Measurements from ENCODE around the gene SDR42E1. TPM values are rescaled to one million over a fixed set of nuclear protein-coding genes. Genes with fewer than 3 reads are reported as not detected.

SDR42E1 gene
- total and polyA plus RNA-seq, 2 of the 4 experiments (the other 2 are of a cell fraction): 0.44 to 0.72 TPM

GRCh38 chr16:81939164-81940056 is 71.9 kb downstream of the SDR42E1 start:
- no peaks in the 10 kb centered on the region for H4K20me1 ChIP-seq (ENCODE audit: insufficient read depth, low read length)
- no peak overlapping the region for H3K4me2 ChIP-seq (ENCODE audit: low read depth, low read length)
- H2BK15ac ChIP-seq (ENCODE audit: low read depth, low read length): no peak overlapping the region
- H3K18ac ChIP-seq (ENCODE audit: low read depth, low read length): no peak overlapping the region
- intact Hi-C loops (cut with micrococcal nuclease) (loop anchor here (1.0 to 5.0 kb wide), 3 partner anchors 291 to 518 kb away; no protein-coding TSS in a partner anchor), in situ Hi-C loops (cut with MboI; ENCODE audit: low sequenced_read_pairs) (loop anchor here (5.0 kb wide), 1 partner anchor 288 kb away; no protein-coding TSS in a partner anchor), dilution Hi-C loops (cut with HindIII; ENCODE audit: low sequenced_read_pairs, unreplicated experiment) (no loop called here)
- ChIA-PET POLR2A (ENCODE audit: unreplicated experiment) (no interaction called here), CTCF (interaction anchor here (0.5 to 1.5 kb wide), 3 partner anchors 19 to 550 kb away, joined by 3 to 4 read pairs (median 4); no protein-coding TSS in a partner anchor)
- no peak overlapping the region for H3K56ac ChIP-seq (ENCODE audit: extremely low read depth, insufficient read depth, low read length)
- H2AK9ac ChIP-seq (replicated peaks; ENCODE audit: low read depth, low read length, poor library complexity): no peak overlapping the region
- no peak overlapping the region for H2AFZ ChIP-seq (replicated peaks; ENCODE audit: low read length, poor library complexity)
- no TSS peak for BruUV-seq (replicated peaks)
- H3K4me3 ChIP-seq (ENCODE audit: insufficient read depth, low read depth, low read length): no peak overlapping the region
- H2BK5ac ChIP-seq (ENCODE audit: low read depth, low read length, poor library complexity, severe bottlenecking): no peak overlapping the region
- no peak overlapping the region for H2BK20ac ChIP-seq (ENCODE audit: low read depth, low read length)
- H3K36me3 ChIP-seq (ENCODE audit: control insufficient read depth, insufficient read depth, low read length): no peaks in the 10 kb centered on the region
- H3K14ac ChIP-seq (replicated peaks; ENCODE audit: low read depth, low read length): no peak overlapping the region
- H3K4me1 ChIP-seq (ENCODE audit: control insufficient read depth, insufficient read depth, low read length): peaks cover 3% of the 10 kb centered on the region
- ATAC-seq (ENCODE audit: low read depth): no peak
- no peaks in the 10 kb centered on the region for H3K9me3 ChIP-seq (ENCODE audit: control insufficient read depth, insufficient read depth, low read length)
- H3K27ac ChIP-seq (ENCODE audit: insufficient read depth, low read length): no peak overlapping the region
- H3K23ac ChIP-seq (ENCODE audit: low read depth, low read length): no peak overlapping the region
- H4K8ac ChIP-seq (ENCODE audit: low read depth in 2 of 2, low read length in 2 of 2): no peak overlapping the region
- H3K9me1 ChIP-seq (ENCODE audit: insufficient read depth, low read length): no peaks in the 10 kb centered on the region; the same call in 1 of the 2 replicates
- no CpG with 5 or more reads among the region's 7 CpGs for WGBS, 2 experiments (ENCODE audit: extremely low coverage in 2 of 2, insufficient read length in 1 of 2)
- H2AK5ac ChIP-seq (ENCODE audit: low read depth, low read length): no peak overlapping the region
- DNase-seq: no peak
- H4K91ac ChIP-seq (ENCODE audit: insufficient read depth, low read depth, low read length): no peak overlapping the region
- H3K4ac ChIP-seq (ENCODE audit: low read depth, low read length): no peak overlapping the region
- H3K9ac ChIP-seq (ENCODE audit: low read depth, low read length): no peak overlapping the region
- H3K79me1 ChIP-seq (ENCODE audit: low read depth in 1 of 2, low read length in 2 of 2): no peaks in the 10 kb centered on the region
- H4K5ac ChIP-seq (ENCODE audit: low read depth, low read length): no peak overlapping the region
- H3K27me3 ChIP-seq (ENCODE audit: control insufficient read depth, insufficient read depth, low read length): peaks cover 13% of the 10 kb centered on the region
- H2BK120ac ChIP-seq (ENCODE audit: low read depth, low read length): no peak overlapping the region
- TF ChIP-seq CEBPB (IDR thresholded peaks at IDR 0.05; ENCODE audit: low read depth, low read length) (no peak), BHLHE40 (IDR thresholded peaks at IDR 0.05; ENCODE audit: low read depth, low read length) (no peak), ELK1 (IDR thresholded peaks at IDR 0.05; ENCODE audit: borderline replicate concordance, low read depth, low read length) (no peak), FOS (IDR thresholded peaks at IDR 0.05; ENCODE audit: low read depth, low read length) (no peak), CTCF (conservative IDR thresholded peaks at IDR 0.05; ENCODE audit: low read depth, low read length) (no peak), CHD1 (IDR thresholded peaks at IDR 0.05; ENCODE audit: low read depth, low read length) (no peak), MAZ (IDR thresholded peaks at IDR 0.05; ENCODE audit: borderline replicate concordance, low read depth, low read length) (no peak), RFX5 (IDR thresholded peaks at IDR 0.05; ENCODE audit: low read depth, low read length) (no peak), SMC3 (IDR thresholded peaks at IDR 0.05; ENCODE audit: low read depth, low read length) (no peak), RAD21 (IDR thresholded peaks at IDR 0.05; ENCODE audit: low read length) (no peak), POLR2A (IDR thresholded peaks at IDR 0.05; ENCODE audit: low read depth, low read length) (no peak), MAFK (IDR thresholded peaks at IDR 0.05; ENCODE audit: low read depth, low read length) (no peak), MXI1 (IDR thresholded peaks at IDR 0.05; ENCODE audit: borderline replicate concordance, low read depth, low read length) (no peak), USF2 (IDR thresholded peaks at IDR 0.05; ENCODE audit: low read depth, low read length) (no peak), NFE2L2 (IDR thresholded peaks at IDR 0.05; ENCODE audit: low read depth, low read length) (no peak)
